Measurements from ENCODE around the gene ACOXL. TPM values are rescaled to one million over a fixed set of nuclear protein-coding genes. Genes with fewer than 3 reads are reported as not detected.

Gene ACOXL
- total and polyA plus RNA-seq, 9 donors: 0.17 to 0.31 (median 0.23) TPM; not detected in 4

GRCh38 chr2:110829413-110830146, 97.2 kb downstream of the ACOXL start:
- TF ChIP-seq CTCF (IDR thresholded peaks at IDR 0.05): no peak
- no peak for TF ChIP-seq POLR2A (IDR thresholded peaks at IDR 0.05)
- no peak for TF ChIP-seq EP300 (IDR thresholded peaks at IDR 0.05)
- Histone ChIP-seq H3K9me3 (no peaks in the 10 kb centered on the region), H3K36me3 (no peaks in the 10 kb centered on the region), H3K27ac (no peak overlapping the region), H3K27me3 (no peaks in the 10 kb centered on the region), H3K4me1 (ENCODE audit: insufficient read depth) (no peaks in the 10 kb centered on the region), H3K4me3 (no peak overlapping the region)
- 81 to 88% (median 84%) methylated on average over 6 of the region's 6 CpGs for WGBS, 3 donors
- no peak for DNase-seq
- intact Hi-C loops (cut with DNase I): no loop called here

GRCh38 chr2:110832740-110833139, 100.4 kb downstream of the ACOXL start:
- Histone ChIP-seq H3K4me1 (ENCODE audit: insufficient read depth) (no peaks in the 10 kb centered on the region), H3K9me3 (no peaks in the 10 kb centered on the region), H3K36me3 (no peaks in the 10 kb centered on the region), H3K27ac (no peak overlapping the region), H3K4me3 (no peak overlapping the region), H3K27me3 (no peaks in the 10 kb centered on the region)
- no peak for DNase-seq
- WGBS, 3 donors: 88 to 94% (median 90%) methylated on average over 1 of the region's 1 CpG
- intact Hi-C loops (cut with DNase I): no loop called here
- TF ChIP-seq POLR2A (IDR thresholded peaks at IDR 0.05) (no peak), CTCF (IDR thresholded peaks at IDR 0.05) (no peak), EP300 (IDR thresholded peaks at IDR 0.05) (no peak)

GRCh38 chr2:110834134-110834827, 101.9 kb downstream of the ACOXL start:
- no peak overlapping the region for H3K4me3 ChIP-seq
- no peak overlapping the region for H3K27ac ChIP-seq
- 72 to 79% (median 76%) methylated on average over 7 of the region's 7 CpGs for WGBS, 3 donors
- no peaks in the 10 kb centered on the region for H3K9me3 ChIP-seq
- no peak for TF ChIP-seq POLR2A (IDR thresholded peaks at IDR 0.05)
- no peak for TF ChIP-seq EP300 (IDR thresholded peaks at IDR 0.05)
- no peak for TF ChIP-seq CTCF (IDR thresholded peaks at IDR 0.05)
- DNase-seq: no peak
- no peaks in the 10 kb centered on the region for H3K36me3 ChIP-seq
- H3K27me3 ChIP-seq: no peaks in the 10 kb centered on the region
- no peaks in the 10 kb centered on the region for H3K4me1 ChIP-seq (ENCODE audit: insufficient read depth)
- intact Hi-C loops (cut with DNase I): no loop called here

- no peak overlapping the region for H3K4me3 ChIP-seq
- no peaks in the 10 kb centered on the region for H3K36me3 ChIP-seq
- TF ChIP-seq CTCF (IDR thresholded peaks at IDR 0.05): no peak
- no peak for TF ChIP-seq POLR2A (IDR thresholded peaks at IDR 0.05)
- TF ChIP-seq EP300 (IDR thresholded peaks at IDR 0.05): no peak
- DNase-seq: no peak
- H3K27ac ChIP-seq: no peak overlapping the region
- no peaks in the 10 kb centered on the region for H3K4me1 ChIP-seq (ENCODE audit: insufficient read depth)
- 74 to 76% (median 74%) methylated on average over 8 of the region's 8 CpGs for WGBS, 3 donors
- intact Hi-C loops (cut with DNase I): no loop called here
- no peaks in the 10 kb centered on the region for H3K9me3 ChIP-seq
- no peaks in the 10 kb centered on the region for H3K27me3 ChIP-seq
Observed at GRCh38 chr2:110836671-110837070, 104.3 kb downstream of the ACOXL start.

All from ovary (tissue), 9 donors.